Tibial artery (tissue), 4 donors: ENCODE data around the gene NRXN3.

Experiments used
- DNase-seq, 2 donors: peaks; one replicate each; pipeline ENCODE4 v3.0.0-alpha.2; 2019
- H3K27ac ChIP-seq, 2 donors: fragments of 200-600 bp; sonication (generic) in 1 of 2; 1 replicate in 1 of 2; 2 replicates in 1 of 2; pipeline ENCODE4 v1.5.1; 2018 to 2019; ENCODE audit warnings: mild to moderate bottlenecking in 1 of 2
- H3K27me3 ChIP-seq, 2 donors: fragments of 200-600 bp; sonication (generic) in 1 of 2; one replicate each; pipeline versions ENCODE4 v1.5.1 to v1.6.0; 2016 to 2019
- H3K36me3 ChIP-seq, 3 donors: fragments of 200-600 bp; sonication (generic) in 2 of 3; one replicate each; pipeline ENCODE4 v1.5.1; 2016 to 2019; ENCODE audit warnings: mild to moderate bottlenecking in 2 of 3
- H3K4me1 ChIP-seq, 4 donors: fragments of 200-600 bp; sonication (generic) in 2 of 4; 1 replicate in 3 of 4; 2 replicates in 1 of 4; pipeline ENCODE4 v1.5.1; 2016 to 2019
- H3K4me3 ChIP-seq, 2 donors: fragments of 200-600 bp; sonication (generic) in 1 of 2; 1 replicate in 1 of 2; 2 replicates in 1 of 2; pipeline ENCODE4 v1.5.1; 2018 to 2019; ENCODE audit warnings: mild to moderate bottlenecking in 2 of 2
- H3K9me3 ChIP-seq, 3 donors: fragments of 200-600 bp; sonication (generic) in 1 of 3; one replicate each; pipeline ENCODE4 v1.5.1; 2016 to 2019
- intact Hi-C: fragments of 100-400 bp; cut with DNase I; formaldehyde crosslinking; loops from one replicate; pipeline ENCODE4 v1.15.0; 2023; ENCODE audit warnings: low total_unique reads
- TF ChIP-seq, protein P1 (sequence below), 2 experiments: fragments of 200-600 bp in 1 of 2; fragments of 450-650 bp in 1 of 2; IDR thresholded peaks; one replicate each; pipeline ENCODE4 v1.5.1; 2017 to 2019; ENCODE audit warnings: antibody characterized with exemption in 2 of 2, mild to moderate bottlenecking in 1 of 2, moderate library complexity in 1 of 2

NRXN3 gene

DNA sequence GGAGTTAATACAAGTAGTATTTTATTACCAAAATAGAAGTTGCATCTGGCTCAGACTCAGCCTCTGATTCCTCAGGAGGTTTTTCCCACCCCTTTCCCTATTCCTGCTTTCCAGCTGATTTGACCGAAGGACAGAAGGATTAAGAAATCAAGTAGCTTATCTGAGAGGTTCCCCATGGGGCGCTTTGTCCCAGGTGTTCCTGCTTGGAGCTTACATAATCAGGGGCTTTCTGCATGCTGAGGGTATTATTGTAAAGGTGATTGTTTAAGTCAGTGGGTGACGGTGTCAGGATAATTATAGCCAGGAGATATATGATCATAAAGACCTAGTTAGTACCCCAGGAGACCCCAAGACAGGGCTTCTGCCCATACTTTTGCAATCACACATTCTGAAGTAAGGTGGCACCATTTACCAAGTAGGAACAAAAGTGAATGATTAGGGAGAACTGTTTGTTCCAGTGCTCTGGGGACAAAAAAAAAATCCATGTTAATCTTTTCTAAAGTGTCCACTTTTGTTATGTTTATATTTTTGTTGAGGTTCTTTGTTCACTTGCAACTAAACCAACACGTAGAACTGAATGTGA is 921.3 kb downstream of the NRXN3 start:
- no peaks in the 10 kb centered on the region for H3K9me3 ChIP-seq
- TF ChIP-seq, protein P1, sequence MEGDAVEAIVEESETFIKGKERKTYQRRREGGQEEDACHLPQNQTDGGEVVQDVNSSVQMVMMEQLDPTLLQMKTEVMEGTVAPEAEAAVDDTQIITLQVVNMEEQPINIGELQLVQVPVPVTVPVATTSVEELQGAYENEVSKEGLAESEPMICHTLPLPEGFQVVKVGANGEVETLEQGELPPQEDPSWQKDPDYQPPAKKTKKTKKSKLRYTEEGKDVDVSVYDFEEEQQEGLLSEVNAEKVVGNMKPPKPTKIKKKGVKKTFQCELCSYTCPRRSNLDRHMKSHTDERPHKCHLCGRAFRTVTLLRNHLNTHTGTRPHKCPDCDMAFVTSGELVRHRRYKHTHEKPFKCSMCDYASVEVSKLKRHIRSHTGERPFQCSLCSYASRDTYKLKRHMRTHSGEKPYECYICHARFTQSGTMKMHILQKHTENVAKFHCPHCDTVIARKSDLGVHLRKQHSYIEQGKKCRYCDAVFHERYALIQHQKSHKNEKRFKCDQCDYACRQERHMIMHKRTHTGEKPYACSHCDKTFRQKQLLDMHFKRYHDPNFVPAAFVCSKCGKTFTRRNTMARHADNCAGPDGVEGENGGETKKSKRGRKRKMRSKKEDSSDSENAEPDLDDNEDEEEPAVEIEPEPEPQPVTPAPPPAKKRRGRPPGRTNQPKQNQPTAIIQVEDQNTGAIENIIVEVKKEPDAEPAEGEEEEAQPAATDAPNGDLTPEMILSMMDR (IDR thresholded peaks at IDR 0.05): no peak
- H3K27me3 ChIP-seq: no peaks in the 10 kb centered on the region
- no peak overlapping the region for H3K27ac ChIP-seq
- H3K36me3 ChIP-seq: no peaks in the 10 kb centered on the region
- DNase-seq: no peak
- intact Hi-C loops: no loop called here
- H3K4me1 ChIP-seq: peaks cover 0 to 15% (median 0%) of the 10 kb centered on the region in 4 donors
- H3K4me3 ChIP-seq: no peak overlapping the region

DNA sequence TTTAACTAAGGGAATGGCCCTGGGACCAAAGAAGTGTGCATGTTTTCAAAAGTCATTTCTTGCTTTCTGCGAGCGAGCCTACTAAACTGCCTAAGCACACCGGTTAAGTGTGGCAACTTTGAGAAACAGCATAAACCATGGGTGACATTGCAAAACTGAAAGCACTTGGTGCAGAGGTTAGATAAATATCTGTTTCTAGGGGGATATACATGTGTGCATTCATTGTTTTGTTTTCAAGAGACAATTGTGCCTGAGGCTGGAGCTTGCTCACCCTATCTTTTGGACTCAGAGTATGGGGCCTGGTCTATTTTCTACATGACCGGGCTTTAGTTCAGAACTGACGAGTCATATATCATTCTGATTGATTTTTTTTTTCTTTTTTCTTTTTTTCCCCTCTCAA is 923.4 kb downstream of the NRXN3 start:
- TF ChIP-seq, protein P1 (IDR thresholded peaks at IDR 0.05): no peak
- no peaks in the 10 kb centered on the region for H3K27me3 ChIP-seq
- no peak overlapping the region for H3K4me3 ChIP-seq
- H3K36me3 ChIP-seq: no peaks in the 10 kb centered on the region
- intact Hi-C loops: no loop called here
- H3K27ac ChIP-seq: no peak overlapping the region
- no peak for DNase-seq
- H3K9me3 ChIP-seq: no peaks in the 10 kb centered on the region
- peaks cover 0 to 15% (median 0%) of the 10 kb centered on the region in 4 donors for H3K4me1 ChIP-seq

DNA sequence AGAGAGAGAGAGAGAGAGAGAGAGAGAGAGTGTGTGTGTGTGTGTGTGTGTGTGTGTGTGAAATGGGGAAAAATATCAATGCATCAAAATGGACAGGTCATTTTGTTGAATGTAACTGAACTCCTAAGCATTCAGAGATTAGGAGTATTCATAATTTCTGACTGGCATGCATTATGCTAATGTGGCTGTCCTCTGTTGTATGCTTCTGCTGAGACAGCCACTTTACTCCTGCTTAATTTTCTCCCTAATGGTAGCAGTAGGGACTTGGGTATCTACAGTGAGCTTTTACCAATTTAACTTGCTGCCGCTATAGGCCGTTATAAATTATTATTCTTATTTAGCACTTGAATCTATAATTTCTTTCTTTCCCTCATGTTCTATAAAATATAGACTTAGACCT is 924.8 kb downstream of the NRXN3 start:
- H3K27me3 ChIP-seq: no peaks in the 10 kb centered on the region
- H3K4me1 ChIP-seq: peaks cover 0 to 11% (median 0%) of the 10 kb centered on the region in 4 donors
- TF ChIP-seq, protein P1 (IDR thresholded peaks at IDR 0.05): no peak
- intact Hi-C loops: no loop called here
- no peak overlapping the region for H3K27ac ChIP-seq
- no peak for DNase-seq
- H3K9me3 ChIP-seq: no peaks in the 10 kb centered on the region
- no peak overlapping the region for H3K4me3 ChIP-seq
- no peaks in the 10 kb centered on the region for H3K36me3 ChIP-seq

DNA sequence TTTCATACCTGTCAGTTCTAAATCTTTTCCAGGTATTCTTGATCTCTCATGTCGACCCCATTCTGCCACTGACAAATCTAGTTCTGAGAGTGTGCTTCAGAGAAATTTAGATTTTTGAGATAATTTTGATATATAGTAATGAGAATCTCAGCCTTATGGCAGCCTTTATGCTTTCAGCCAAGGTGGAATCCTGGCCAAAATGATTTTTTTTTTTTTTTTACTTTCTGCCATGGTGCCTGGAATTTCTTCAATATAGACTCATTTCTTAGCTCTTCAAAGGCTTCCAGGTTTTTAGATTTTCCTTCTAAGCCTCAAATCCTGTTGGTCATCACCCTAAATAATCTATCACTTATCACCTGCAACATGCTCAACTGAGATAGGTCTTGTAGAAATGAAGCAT is 926.6 kb downstream of the NRXN3 start:
- no peak overlapping the region for H3K4me3 ChIP-seq
- no peak overlapping the region for H3K27ac ChIP-seq
- H3K9me3 ChIP-seq: no peaks in the 10 kb centered on the region
- TF ChIP-seq, protein P1 (IDR thresholded peaks at IDR 0.05): no peak
- no peaks in the 10 kb centered on the region for H3K36me3 ChIP-seq
- H3K4me1 ChIP-seq: no peaks in the 10 kb centered on the region
- no peak for DNase-seq
- intact Hi-C loops: no loop called here
- no peaks in the 10 kb centered on the region for H3K27me3 ChIP-seq

DNA sequence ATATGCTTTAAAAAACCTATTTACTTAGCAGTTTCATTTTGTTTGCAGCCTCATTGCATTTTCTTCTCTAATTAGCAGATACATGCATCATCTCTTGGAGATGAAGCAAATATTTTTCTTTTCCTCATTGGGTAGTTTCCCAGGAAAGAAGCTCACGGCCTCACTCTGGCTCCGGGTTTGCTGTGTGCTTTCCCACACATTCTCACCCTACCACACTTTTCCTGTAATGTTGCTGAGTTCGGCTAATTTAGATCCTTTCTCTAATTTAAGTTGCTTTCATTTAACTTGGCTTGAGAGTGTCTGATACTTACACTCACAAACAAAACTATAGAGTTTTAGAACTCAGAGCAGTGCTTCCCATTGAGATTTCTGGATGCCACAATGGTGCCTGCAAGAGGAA is 928.2 kb downstream of the NRXN3 start:
- H3K4me1 ChIP-seq: no peaks in the 10 kb centered on the region
- no peak overlapping the region for H3K4me3 ChIP-seq
- no peak for DNase-seq
- TF ChIP-seq, protein P1 (IDR thresholded peaks at IDR 0.05): no peak
- H3K36me3 ChIP-seq: no peaks in the 10 kb centered on the region
- H3K9me3 ChIP-seq: no peaks in the 10 kb centered on the region
- H3K27me3 ChIP-seq: no peaks in the 10 kb centered on the region
- no peak overlapping the region for H3K27ac ChIP-seq
- intact Hi-C loops: no loop called here

DNA sequence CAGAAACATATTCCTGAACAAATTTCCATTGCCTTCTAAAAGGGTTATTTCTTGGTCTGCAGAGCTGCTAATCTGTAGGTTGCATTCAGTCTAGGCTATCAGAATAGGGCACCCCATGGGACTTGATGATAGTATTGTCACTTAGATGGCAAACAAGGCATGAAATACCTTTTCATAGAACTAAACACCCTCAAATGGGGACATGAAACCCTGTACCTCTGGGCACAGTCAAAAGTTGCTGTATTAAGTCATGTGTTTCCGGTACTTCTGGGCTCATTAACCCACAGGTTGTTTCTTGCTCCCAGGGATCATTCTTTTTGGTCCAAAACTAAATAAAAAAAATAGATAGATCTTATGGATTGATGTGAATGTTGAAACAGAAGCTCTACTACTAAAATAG is 930.4 kb downstream of the NRXN3 start:
- Histone ChIP-seq H3K27ac (no peak overlapping the region), H3K9me3 (no peaks in the 10 kb centered on the region), H3K4me1 (no peaks in the 10 kb centered on the region), H3K36me3 (no peaks in the 10 kb centered on the region), H3K4me3 (no peak overlapping the region), H3K27me3 (no peaks in the 10 kb centered on the region)
- intact Hi-C loops: no loop called here
- no peak for DNase-seq
- TF ChIP-seq, protein P1 (IDR thresholded peaks at IDR 0.05): no peak
